Measurements from ENCODE around the gene NFYB.
A peak's percentile ranks its signal among the peaks of the same experiment; 100 is the strongest.
"Not testable (repeated sequence)": the region's sequence is repeated elsewhere in the genome, so short reads cannot be mapped to it uniquely, and the experiment has no call there.

Gene NFYB

GRCh38 chr12:104164634-104165033, 26.6 kb upstream of the NFYB start:
- H3K4me3 ChIP-seq (ENCODE audit: low read depth, low read length) = no peak overlapping the region
- DNase-seq (ENCODE audit: low read depth) = no peak

- no peak overlapping the region for H3K4me3 ChIP-seq (ENCODE audit: low read depth, low read length)
- DNase-seq (ENCODE audit: low read depth) = no peak
Measured at GRCh38 chr12:104163631-104164030, 25.6 kb upstream of the NFYB start.

DNA sequence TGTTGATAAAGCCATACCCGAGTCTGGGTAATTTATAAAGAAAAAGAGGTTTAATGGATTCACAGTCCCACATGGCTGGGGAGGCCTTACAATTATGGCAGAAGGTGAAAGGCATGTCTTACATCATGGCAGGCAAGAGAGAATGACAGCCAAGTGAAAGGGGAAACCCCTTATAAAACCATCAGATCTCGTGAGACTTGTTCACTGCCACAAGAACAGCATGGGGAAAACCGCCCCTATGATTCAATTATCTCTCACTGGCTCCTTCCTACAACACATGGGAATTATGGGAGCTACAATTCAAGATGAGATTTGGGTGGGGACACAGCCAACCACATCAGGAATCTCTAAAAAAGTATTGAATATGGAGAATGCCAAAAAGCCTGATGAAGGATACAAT, 25.0 kb upstream of the NFYB start:
- not testable (repeated sequence) for H3K4me3 ChIP-seq (ENCODE audit: low read depth, low read length); DNase-seq (ENCODE audit: low read depth)

DNA sequence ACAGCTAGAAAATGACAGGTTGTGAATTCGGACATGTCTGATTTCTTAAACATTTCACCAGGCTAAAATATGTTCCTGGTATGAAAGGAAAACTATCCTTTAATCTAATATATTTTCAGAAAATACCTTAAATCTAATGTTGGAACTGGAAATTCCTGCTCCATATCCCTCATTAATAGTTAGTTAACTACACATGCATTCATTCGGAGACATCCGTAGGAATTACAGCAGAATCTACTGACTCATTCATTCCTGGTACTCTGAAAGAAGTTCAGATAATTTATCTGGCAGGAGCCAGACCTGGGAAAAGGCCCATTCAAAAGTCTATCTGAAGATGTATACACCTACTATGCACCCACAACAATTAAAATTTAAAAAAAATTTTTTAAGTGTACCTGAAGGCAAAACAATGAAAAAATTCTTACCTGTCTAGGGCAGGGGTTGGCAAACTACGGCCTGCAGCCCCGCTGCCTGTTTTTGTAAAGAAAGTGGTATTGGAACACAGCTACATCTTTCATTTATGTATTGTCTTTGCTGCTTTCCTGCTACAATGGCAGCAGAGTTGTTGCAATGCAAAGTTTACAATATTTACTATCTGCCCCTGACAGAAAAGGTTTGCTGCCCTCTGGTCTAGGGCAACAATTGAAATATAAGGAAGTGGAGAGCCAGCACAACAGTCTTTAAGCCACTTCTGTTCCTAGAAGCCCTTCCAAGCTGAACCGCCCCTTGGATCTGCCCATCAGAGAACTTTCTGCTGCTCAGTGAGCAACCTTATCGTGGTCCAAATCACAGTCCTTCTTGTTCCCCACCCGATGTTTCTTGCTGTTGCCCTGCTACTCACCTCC, 17.9 kb upstream of the NFYB start:
- no peak for DNase-seq (ENCODE audit: low read depth)
- no peak overlapping the region for H3K4me3 ChIP-seq (ENCODE audit: low read depth, low read length)

DNA sequence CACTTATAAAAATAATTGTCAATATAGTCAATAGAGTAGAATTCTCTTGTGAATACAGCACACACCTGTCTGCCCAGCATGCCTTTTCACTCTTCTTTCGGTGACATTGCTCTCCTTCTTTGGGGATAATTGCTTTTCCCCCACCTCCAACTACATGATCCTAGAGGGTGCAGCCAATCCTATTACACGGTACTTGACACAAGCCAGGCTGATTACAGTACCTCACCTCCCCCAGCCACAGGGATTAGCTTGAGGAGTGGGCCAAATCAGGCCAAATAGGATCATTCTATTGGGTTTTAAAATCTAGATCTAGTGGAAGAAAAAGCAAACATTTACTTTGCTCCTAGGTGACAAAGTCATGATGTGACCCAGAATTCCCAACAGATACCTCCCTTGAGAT, 16.8 kb upstream of the NFYB start:
- no peak overlapping the region for H3K4me3 ChIP-seq (ENCODE audit: low read depth, low read length)
- DNase-seq (ENCODE audit: low read depth) = no peak

DNA sequence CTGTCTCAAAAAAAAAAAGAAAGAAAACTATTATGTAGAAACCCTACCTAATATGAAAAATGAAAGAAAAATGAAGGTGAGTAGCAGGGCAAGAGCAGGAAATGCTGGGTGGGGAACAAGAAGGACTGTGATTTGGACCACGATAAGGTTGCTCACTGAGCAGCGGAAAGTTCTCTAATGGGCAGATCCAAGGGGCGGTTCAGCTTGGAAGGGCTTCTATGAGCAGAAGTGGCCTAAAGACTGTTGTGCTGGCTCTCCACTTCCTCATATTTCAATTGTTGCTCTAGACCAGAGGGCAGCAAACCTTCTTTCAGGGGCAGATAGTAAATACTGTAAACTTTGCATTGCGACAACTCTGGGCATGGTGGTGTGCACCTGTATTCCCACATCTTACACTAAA, 16.3 kb upstream of the NFYB start:
- H3K4me3 ChIP-seq (ENCODE audit: low read depth, low read length) = no peak overlapping the region
- DNase-seq (ENCODE audit: low read depth) = no peak

- DNase-seq (ENCODE audit: low read depth) = no peak
- H3K4me3 ChIP-seq (ENCODE audit: low read depth, low read length) = no peak overlapping the region
Measured at GRCh38 chr12:104152685-104153241, 14.8 kb upstream of the NFYB start.

DNA sequence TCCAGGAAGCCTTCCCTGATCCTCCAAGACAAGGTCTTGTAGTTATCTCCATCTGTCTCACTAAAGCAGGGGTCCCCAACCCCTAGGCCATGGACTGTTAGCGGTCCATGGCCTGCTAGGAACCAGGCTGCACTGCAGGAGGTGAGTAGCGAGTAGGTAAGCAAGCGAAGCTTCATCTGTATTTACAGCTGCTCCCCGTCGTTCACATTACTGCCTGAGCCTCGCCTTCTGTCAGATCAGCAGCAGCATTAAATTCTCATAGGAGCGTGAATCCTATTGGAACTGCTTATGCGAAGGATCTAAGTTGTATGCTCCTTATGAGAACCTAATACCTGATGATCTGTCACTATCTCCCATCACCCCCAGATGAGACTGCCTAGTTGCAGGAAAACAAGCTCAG, 12.4 kb upstream of the NFYB start:
- no peak for DNase-seq (ENCODE audit: low read depth)
- H3K4me3 ChIP-seq (ENCODE audit: low read depth, low read length) = no peak overlapping the region

- DNase-seq (ENCODE audit: low read depth) = no peak
- H3K4me3 ChIP-seq (ENCODE audit: low read depth, low read length) = no peak overlapping the region
Measured at GRCh38 chr12:104147346-104147745, 9.3 kb upstream of the NFYB start.

DNA sequence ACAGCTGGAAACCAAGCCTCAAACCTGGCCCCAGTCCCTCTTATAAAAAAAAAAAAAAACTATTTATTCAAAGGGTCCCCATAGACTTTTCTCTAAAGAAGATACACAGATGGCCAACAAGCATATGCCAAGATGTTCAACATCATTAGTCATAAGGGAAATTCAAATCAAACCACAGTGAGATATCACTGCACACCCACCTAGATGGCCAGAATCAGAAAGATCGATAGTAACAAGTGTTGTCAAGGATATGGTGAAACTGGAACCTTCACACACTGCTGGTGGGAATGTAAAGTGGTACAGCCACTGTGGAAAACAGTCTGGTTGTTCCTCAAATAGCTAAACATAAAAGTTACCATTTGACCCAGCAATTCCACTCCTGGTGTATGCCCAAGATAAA, 5.9 kb upstream of the NFYB start:
- no peak overlapping the region for H3K4me3 ChIP-seq (ENCODE audit: low read depth, low read length)
- no peak for DNase-seq (ENCODE audit: low read depth)

- H3K4me3 ChIP-seq (ENCODE audit: low read depth, low read length) = no peak overlapping the region
- no peak for DNase-seq (ENCODE audit: low read depth)
Measured at GRCh38 chr12:104143002-104143401, 5.0 kb upstream of the NFYB start.

DNA sequence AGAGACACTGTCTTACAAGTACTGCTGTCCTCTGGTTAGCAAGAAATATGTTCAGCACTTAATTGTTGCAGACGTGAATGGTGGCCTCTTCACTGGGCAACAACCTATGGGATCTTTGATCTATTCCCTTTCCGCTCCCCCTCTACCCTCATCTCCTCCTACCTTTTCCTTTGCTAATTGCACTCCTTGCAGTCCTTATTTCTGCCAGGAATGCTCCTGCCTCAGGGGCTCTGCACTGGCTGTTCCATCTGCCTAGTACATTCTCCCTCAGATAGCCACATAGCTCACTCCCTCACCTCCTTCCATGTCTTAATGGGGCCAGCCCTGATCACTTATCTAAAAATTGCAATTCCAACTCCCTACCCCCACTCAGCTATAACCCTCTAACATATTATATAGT, 4.5 kb upstream of the NFYB start:
- no peak overlapping the region for H3K4me3 ChIP-seq (ENCODE audit: low read depth, low read length)
- no peak for DNase-seq (ENCODE audit: low read depth)

- no peak for DNase-seq (ENCODE audit: low read depth)
- H3K4me3 ChIP-seq (ENCODE audit: low read depth, low read length) = peak overlapping the region; percentile 47
Measured at GRCh38 chr12:104138797-104139152, 765 bp upstream of the NFYB start.

DNA sequence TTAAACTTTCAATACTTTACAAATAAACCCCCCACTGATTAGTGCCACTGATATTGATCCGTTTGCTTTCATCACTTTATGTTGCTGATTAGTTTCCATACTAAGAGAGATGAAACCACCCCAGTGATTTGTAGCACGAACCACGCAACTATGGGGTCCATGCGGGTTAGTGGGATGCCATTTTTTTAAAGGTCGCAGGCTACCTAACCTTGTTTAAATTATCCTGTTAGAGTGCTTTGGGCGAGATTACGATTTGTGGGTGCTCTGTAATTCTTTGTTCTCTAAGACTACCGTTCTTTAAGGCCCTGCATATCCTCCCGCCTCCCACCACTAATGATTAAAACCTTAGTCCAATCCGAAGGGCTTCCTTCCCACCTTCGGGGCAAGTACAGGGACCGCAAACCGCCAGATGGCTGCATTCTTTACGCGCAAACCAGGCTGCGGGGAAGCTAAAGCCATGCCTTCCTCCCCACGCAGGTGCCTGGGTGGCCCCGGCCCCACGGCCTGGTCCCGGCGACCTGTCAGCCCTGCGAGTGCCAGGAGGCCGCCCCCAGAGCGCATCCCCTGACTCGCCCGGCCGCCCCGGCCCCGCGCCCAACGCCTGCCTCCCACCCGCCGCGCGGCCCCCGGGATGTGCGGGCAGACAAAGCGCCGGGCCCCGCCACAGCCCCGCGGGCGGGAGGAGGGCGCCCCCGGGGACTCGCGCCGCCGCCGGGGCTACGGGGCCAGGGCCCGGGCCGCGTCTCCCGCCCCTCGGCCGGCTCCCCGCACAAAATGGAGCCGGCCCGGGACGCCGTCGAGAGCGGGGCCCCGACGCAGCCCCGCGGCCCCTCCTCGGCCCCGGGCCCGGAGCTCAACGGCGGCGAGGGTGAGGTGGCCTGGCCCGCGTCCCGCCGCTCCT, 759 bp downstream of the NFYB start:
- H3K4me3 ChIP-seq (ENCODE audit: low read depth, low read length) = peak overlapping the region; percentile 75
- no peak for DNase-seq (ENCODE audit: low read depth)

DNA sequence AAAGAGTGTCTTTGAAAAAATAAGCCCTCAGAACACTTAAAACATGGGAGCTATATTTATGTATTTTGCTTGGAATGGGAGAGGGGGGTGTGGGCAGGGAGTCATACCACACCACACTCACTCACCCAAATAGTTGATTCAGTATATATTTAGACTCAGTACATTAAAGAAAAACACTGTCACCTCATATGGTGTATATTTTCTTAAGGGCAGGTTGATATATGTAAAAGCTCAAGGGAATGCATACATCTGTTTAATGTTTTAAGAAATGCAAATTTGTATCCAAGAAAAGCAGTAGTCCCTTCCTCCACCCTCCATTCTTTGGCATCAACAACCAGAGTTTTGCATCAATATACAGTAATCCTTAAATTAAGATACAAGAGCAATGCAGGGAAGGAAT, 1.4 kb downstream of the NFYB start:
- DNase-seq (ENCODE audit: low read depth) = no peak
- H3K4me3 ChIP-seq (ENCODE audit: low read depth, low read length) = peak overlapping the region; percentile 75

DNA sequence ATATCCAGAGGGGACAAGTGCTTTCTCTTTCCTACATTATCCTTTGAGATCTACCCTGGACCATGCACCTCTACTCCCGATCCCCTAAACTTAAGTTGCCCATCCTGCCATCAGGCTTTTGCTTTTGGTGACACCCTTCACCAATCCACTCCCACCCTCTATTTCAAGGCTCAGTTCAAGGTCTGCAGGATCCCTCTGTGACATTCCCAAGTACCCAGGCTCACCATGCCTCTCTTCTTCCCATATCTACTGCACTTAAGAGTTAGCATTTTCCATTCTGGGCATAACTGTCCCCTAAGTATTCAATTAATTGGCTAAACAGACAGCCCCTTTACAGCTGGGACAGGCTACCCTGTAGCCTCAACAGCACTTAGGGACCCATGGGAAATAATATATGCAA, 3.1 kb downstream of the NFYB start:
- H3K4me3 ChIP-seq (ENCODE audit: low read depth, low read length) = no peak overlapping the region
- DNase-seq (ENCODE audit: low read depth) = no peak

DNA sequence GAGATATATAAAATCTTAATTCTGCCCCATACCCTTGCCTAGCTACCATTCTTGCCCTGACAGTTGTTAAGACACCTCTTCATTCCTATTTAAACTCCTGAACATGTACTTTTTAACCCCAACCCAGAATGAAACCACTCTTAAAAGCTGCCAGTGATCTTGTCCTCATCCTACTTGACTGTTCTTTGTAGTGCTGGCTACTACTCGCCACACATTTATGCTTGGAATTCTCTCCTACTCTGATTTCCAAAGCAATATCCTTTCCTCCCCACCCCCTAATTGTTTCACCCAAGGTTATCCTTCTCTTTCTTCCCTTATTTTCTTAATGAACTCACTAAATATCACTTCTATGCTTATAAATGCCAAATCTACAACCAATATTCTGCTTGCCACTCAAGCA, 4.1 kb downstream of the NFYB start:
- no peak overlapping the region for H3K4me3 ChIP-seq (ENCODE audit: low read depth, low read length)
- no peak for DNase-seq (ENCODE audit: low read depth)

- DNase-seq (ENCODE audit: low read depth) = no peak
- H3K4me3 ChIP-seq (ENCODE audit: low read depth, low read length) = no peak overlapping the region
Measured at GRCh38 chr12:104133321-104133720, 4.7 kb downstream of the NFYB start.

DNA sequence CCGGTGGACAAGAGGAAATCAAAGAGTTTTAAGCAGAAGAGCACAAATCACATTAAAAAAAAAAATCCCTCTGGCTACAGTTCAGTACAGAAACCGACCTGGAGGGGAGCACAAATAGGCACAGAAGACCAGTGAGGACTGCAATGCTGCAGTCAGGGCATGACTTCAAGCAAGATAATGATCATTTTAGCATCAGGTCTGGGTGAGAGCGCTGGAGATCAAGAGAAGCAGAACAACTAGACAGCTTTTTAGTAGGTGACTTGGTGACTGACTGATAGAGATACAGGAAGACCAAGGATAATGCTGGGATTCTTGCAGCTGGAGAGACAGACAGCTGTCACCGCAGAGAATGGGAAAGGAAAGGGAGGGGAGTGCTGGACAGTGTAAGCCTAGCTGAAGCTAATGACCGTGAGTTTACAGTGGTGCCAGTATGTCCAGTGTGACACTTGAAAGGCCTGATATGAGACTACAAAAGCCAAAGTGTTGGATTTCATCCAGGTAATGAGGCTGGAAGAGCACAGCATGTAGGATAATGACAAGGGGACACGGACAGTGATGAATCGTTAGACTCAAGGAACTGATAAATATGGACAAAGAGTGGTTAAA, 5.6 kb downstream of the NFYB start:
- H3K4me3 ChIP-seq (ENCODE audit: low read depth, low read length) = no peak overlapping the region

DNA sequence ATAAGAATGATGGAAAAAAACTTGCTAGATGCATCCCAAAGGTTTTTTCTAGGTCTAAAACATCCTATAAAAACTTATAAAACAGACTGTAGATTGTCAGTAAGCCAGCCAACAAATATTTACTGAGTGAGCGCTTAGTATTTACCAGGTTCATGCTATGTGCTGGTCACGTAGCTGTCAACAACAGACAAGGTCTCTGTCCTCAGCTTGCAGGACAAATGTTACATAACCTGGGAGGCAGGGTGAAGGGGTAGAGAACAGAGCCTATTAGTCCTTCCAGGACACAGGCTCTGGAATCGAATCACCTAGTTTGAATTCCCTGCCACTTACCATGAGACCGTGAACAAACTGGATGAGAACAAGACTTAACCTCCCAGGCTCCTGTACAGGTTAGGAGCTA, 6.4 kb downstream of the NFYB start:
- no peak for DNase-seq (ENCODE audit: low read depth)
- no peak overlapping the region for H3K4me3 ChIP-seq (ENCODE audit: low read depth, low read length)

More for the DNA sequence above, 5.6 kb downstream of the NFYB start:
- no peak for DNase-seq (ENCODE audit: low read depth)

Measured in skeletal muscle cell (primary cell).